ENCODE measurements around the gene CIDEC.
"Not testable (repeated sequence)": the region's sequence is repeated elsewhere in the genome, so short reads cannot be mapped to it uniquely, and the experiment has no call there.

CIDEC gene

GRCh38 chr3:9903904-9904303 lies 23.9 kb upstream of the CIDEC start:
- H3K27ac ChIP-seq, result no peak overlapping the region
- DNase-seq (ENCODE audit: low read depth, low spot score), result no peak
- TF ChIP-seq POLR2AphosphoS5 (IDR thresholded peaks at IDR 0.05; ENCODE audit: borderline replicate concordance, low read depth, low read length) (no peak), EZH2 (IDR thresholded peaks at IDR 0.05) (no peak), FOXP2 (optimal IDR thresholded peaks at IDR 0.05; ENCODE audit: control extremely low read depth, extremely low read length, insufficient read depth) (no peak)
- H3K4me3 ChIP-seq, result no peak overlapping the region
- no peaks in the 10 kb centered on the region for H3K36me3 ChIP-seq (ENCODE audit: insufficient read depth, low read length)
- no peak overlapping the region for H3K9ac ChIP-seq (ENCODE audit: insufficient read length)
- H3K9me3 ChIP-seq (ENCODE audit: low read depth, low read length), result no peaks in the 10 kb centered on the region

- DNase-seq (ENCODE audit: low read depth, low spot score), result no peak
- H3K9me3 ChIP-seq (ENCODE audit: low read depth, low read length), result no peaks in the 10 kb centered on the region
- no peaks in the 10 kb centered on the region for H3K36me3 ChIP-seq (ENCODE audit: insufficient read depth, low read length)
- no peak overlapping the region for H3K4me3 ChIP-seq
- no peak overlapping the region for H3K9ac ChIP-seq (ENCODE audit: insufficient read length)
- TF ChIP-seq FOXP2 (optimal IDR thresholded peaks at IDR 0.05; ENCODE audit: control extremely low read depth, extremely low read length, insufficient read depth) (no peak), EZH2 (IDR thresholded peaks at IDR 0.05) (no peak), POLR2AphosphoS5 (IDR thresholded peaks at IDR 0.05; ENCODE audit: borderline replicate concordance, low read depth, low read length) (no peak)
- H3K27ac ChIP-seq, result no peak overlapping the region
Measured at GRCh38 chr3:9903238-9903624, 23.2 kb upstream of the CIDEC start.

DNA sequence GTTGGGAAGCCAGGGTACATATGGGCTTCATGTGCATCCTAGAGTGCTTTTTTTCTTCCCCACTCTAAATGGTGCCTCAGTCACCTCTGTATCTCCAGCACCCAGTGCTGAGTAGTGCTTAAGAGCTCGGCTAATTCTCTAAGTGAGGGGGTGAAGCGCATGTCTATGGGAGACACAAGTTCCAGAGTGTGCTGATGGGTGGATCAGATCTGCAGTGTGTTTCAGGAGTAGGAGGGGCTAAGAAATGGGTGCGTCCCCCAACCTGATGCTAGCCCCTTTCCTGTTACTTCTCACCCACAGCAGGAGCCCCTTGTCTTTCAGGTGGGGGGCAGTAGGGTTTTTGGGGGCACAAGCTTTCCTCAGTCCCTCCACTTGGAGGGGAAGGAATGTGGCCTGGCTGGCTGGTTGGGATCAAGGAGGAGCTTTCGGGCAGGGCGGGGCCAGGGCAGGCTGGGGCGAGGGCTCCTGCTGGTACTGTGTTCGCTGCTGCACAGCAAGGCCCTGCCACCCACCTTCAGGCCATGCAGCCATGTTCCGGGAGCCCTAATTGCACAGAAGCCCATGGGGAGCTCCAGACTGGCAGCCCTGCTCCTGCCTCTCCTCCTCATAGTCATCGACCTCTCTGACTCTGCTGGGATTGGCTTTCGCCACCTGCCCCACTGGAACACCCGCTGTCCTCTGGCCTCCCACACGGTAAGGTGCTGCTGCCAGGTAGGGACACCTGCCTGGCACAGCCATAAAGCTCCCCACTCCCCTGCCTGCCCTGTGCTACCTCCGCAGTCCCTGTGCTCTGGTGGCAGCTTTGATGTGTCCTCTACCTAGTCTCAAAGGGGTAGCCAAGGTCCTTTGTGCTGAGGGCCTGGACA lies 22.6 kb upstream of the CIDEC start, which contains the start of gene IL17RE:
IL17RE (plus strand) TSS at position 477 of the 866 bp plus-strand sequence; CDS start at position 562, 85 bp downstream.
- H3K9ac ChIP-seq (ENCODE audit: insufficient read length), result no peak within 1 kb of the TSS
- no peaks in the 10 kb centered on the region for H3K36me3 ChIP-seq (ENCODE audit: insufficient read depth, low read length)
- TF ChIP-seq POLR2AphosphoS5 (IDR thresholded peaks at IDR 0.05; ENCODE audit: borderline replicate concordance, low read depth, low read length) (peak; percentile 52), FOXP2 (optimal IDR thresholded peaks at IDR 0.05; ENCODE audit: control extremely low read depth, extremely low read length, insufficient read depth) (no peak)
- no peak within 1 kb of the TSS for H3K27ac ChIP-seq
- no peaks in the 10 kb centered on the region for H3K9me3 ChIP-seq (ENCODE audit: low read depth, low read length)
- DNase-seq (ENCODE audit: low read depth, low spot score), result no peak
- H3K4me3 ChIP-seq, result no peak within 1 kb of the TSS

DNA sequence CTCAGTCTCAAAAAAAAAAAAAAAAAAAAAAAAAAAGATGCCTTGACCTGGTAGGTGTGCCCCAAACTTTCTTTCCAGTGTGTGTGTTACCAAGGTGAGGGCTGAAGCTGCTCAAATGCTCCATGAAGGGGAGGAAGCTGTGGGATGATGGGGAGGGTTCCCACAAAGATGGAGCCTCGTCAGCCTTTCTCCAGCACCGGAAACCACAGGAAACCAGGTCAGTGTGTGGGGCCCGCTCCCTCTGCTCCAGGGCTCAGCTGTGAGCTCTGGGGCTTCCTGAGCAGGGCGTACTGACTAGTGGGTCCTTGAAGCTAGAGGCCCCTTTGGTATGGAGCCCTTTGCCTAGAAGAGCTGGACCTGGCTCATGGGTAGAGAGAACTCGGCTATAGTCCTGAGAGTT lies 21.9 kb upstream of the CIDEC start:
- no peak for TF ChIP-seq POLR2AphosphoS5 (IDR thresholded peaks at IDR 0.05; ENCODE audit: borderline replicate concordance, low read depth, low read length)
- TF ChIP-seq FOXP2 (optimal IDR thresholded peaks at IDR 0.05; ENCODE audit: control extremely low read depth, extremely low read length, insufficient read depth), result no peak
- no peak for TF ChIP-seq EZH2 (IDR thresholded peaks at IDR 0.05)
- Histone ChIP-seq H3K36me3 (ENCODE audit: insufficient read depth, low read length) (no peaks in the 10 kb centered on the region), H3K4me3 (no peak overlapping the region), H3K27ac (no peak overlapping the region), H3K9me3 (ENCODE audit: low read depth, low read length) (no peaks in the 10 kb centered on the region), H3K9ac (ENCODE audit: insufficient read length) (no peak overlapping the region)
- no peak for DNase-seq (ENCODE audit: low read depth, low spot score)

DNA sequence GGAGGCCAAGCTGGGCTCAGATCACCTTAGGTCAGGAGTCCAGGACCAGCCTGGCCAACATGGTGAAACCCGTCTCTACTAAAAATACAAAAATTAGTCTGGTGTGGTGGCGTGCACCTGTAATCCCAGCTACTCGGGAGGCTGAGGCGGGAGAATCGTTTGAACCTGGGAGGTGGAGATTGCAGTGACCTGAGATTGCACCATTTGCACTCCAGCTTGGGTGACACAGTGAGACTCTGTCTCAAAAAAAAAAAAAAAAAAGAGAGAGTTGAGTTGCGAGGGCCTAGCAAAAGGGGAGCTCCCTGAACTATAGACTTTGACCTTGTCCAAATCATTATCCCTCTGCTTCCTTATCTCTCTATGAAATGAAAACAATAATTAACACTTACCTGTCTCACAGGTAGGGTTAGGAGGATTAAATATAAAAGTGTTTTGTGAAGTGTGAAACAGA lies 20.9 kb upstream of the CIDEC start:
- not testable (repeated sequence) for H3K4me3 ChIP-seq; H3K9ac ChIP-seq (ENCODE audit: insufficient read length); H3K27ac ChIP-seq

GRCh38 chr3:9899289-9899791 lies 19.3 kb upstream of the CIDEC start:
- H3K36me3 ChIP-seq (ENCODE audit: insufficient read depth, low read length), result no peaks in the 10 kb centered on the region
- H3K4me3 ChIP-seq, result no peak overlapping the region
- TF ChIP-seq POLR2AphosphoS5 (IDR thresholded peaks at IDR 0.05; ENCODE audit: borderline replicate concordance, low read depth, low read length) (no peak), FOXP2 (optimal IDR thresholded peaks at IDR 0.05; ENCODE audit: control extremely low read depth, extremely low read length, insufficient read depth) (no peak), EZH2 (IDR thresholded peaks at IDR 0.05) (no peak)
- DNase-seq (ENCODE audit: low read depth, low spot score), result no peak
- no peaks in the 10 kb centered on the region for H3K9me3 ChIP-seq (ENCODE audit: low read depth, low read length)
- no peak overlapping the region for H3K9ac ChIP-seq (ENCODE audit: insufficient read length)
- no peak overlapping the region for H3K27ac ChIP-seq

More for the DNA sequence above, 20.9 kb upstream of the CIDEC start:
- not testable (repeated sequence) for H3K36me3 ChIP-seq (ENCODE audit: insufficient read depth, low read length); DNase-seq (ENCODE audit: low read depth, low spot score); H3K9me3 ChIP-seq (ENCODE audit: low read depth, low read length)

DNA sequence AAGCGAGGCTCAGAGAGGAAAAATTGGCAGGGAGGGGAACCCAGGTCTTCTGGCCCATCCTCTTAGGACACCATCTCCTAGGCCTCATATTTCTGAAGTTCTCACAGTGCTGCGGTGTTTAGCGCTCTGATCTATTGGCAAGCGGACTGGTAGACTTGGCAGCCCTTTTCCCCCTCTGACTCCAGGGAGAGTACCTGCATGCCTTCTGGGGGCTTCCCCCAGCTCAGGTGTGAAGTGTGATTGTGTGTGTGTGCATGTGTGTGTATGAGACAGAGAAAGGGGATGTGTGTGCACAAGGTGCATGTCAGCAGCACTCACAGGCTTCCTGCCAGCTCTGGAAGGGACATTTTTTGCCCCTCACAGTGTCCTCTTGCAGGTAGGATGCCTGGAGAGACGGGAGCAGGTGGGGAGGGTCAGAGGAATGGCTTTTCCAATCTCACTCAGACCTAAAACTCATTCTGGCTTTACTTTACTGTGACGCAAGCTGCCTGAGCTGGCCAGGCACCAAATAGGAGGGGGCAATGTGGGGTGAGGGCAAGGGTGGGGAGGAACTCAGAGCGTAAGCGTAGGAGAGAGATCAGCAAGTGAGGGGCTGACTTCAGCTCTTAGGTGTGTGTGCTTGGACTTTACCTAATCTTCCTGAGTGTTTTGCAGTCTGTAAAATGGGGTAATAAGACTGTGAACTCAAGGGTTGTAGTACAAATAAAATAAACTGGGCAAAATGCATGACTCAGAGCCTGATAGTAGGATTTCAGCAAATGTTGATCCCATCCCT lies 18.6 kb upstream of the CIDEC start:
- H3K9ac ChIP-seq (ENCODE audit: insufficient read length), result no peak overlapping the region
- no peak overlapping the region for H3K4me3 ChIP-seq
- no peak for TF ChIP-seq EZH2 (IDR thresholded peaks at IDR 0.05)
- TF ChIP-seq POLR2AphosphoS5 (IDR thresholded peaks at IDR 0.05; ENCODE audit: borderline replicate concordance, low read depth, low read length), result no peak
- TF ChIP-seq FOXP2 (optimal IDR thresholded peaks at IDR 0.05; ENCODE audit: control extremely low read depth, extremely low read length, insufficient read depth), result no peak
- DNase-seq (ENCODE audit: low read depth, low spot score), result no peak
- H3K36me3 ChIP-seq (ENCODE audit: insufficient read depth, low read length), result no peaks in the 10 kb centered on the region; the same call in 1 of the 2 replicates
- H3K27ac ChIP-seq, result no peak overlapping the region
- H3K9me3 ChIP-seq (ENCODE audit: low read depth, low read length), result no peaks in the 10 kb centered on the region
